ENCODE measurements around the gene APOM. TPM values are rescaled to one million over a fixed set of nuclear protein-coding genes. Genes with fewer than 3 reads are reported as not detected.

The APOM gene
- total RNA-seq, 4 donors from 2014 or later: 1.8 to 7.9 (median 2.4) TPM

DNA sequence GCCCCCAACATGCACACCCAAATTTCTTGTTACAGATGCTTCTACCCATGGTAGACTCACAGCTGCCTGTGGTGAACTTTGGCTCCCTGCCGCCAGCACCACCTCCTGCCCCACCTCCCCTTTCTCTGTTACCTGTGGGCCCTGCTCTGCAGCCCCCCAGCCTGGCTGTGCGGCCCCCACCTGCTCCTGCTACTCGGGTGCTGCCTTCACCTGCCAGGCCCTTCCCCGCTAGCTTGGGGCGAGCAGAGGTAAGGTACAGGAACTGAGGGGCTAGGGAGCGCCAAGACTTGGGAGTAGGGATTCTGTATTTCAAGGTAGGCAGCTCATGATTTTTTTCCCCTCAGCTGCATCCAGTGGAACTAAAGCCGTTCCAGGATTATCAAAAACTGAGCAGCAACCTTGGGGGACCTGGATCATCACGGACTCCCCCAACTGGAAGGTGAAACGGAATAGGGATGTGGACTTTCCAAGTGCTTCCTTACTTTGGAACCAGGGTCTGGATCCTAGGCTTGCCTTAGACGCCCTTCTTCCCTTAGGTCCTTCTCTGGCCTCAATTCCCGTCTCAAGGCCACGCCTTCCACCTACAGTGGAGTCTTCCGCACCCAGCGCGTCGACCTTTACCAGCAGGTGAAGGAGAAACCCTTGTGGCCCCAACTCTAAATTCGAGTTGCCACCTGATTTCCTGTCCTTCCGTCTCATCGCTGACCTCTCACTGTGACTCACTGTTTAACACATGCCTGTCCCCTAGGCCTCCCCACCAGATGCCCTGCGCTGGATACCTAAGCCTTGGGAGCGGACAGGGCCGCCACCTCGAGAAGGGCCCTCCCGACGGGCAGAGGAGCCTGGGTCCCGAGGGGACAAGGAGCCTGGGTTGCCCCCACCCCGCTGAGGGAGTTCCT, 18.7 kb upstream of the APOM start:
- intact Hi-C loops (cut with DNase I; ENCODE audit: low total_unique reads): no loop called here
- no peak for DNase-seq
- in situ Hi-C loops (cut with MboI; ENCODE audit: low sequenced_read_pairs in 4 of 4): no loop called here
- Histone ChIP-seq H3K4me3 (no peak overlapping the region), H3K36me3 (peaks cover 7 to 96% of the 10 kb centered on the region in 2 donors), H3K27ac (peak overlapping the region in 1 of 4 donors; percentile 31), H3K4me1 (no peaks in the 10 kb centered on the region), H3K9me3 (no peaks in the 10 kb centered on the region), H3K27me3 (no peaks in the 10 kb centered on the region)
- TF ChIP-seq POLR2A (IDR thresholded peaks at IDR 0.05): no peak
- no peak for TF ChIP-seq CTCF (IDR thresholded peaks at IDR 0.05 in 4 of 5, conservative IDR thresholded peaks at IDR 0.05 in 1 of 5)
- no peak for ATAC-seq

DNA sequence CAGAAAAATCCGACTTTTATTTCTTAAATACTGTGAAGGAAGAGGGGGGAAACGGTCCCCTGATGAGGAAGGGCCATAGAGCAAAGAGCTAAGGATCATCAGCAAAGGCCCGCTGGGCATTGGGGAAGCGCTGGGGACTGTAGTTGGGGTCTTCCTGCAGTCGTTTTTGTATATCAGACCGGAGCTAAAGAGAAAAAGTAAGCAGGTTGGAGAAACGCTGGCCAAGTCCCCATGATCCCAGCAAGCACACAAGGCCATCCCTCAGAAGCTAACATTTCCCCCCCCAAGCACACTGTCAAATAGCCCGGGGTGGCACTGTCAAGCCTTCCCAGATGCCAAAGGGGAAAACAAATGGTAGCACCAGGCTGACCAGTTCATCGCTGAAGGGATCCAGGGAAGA, 16.7 kb upstream of the APOM start:
- TF ChIP-seq POLR2A (IDR thresholded peaks at IDR 0.05) (no peak), CTCF (IDR thresholded peaks at IDR 0.05 in 4 of 5, conservative IDR thresholded peaks at IDR 0.05 in 1 of 5) (no peak)
- H3K36me3 ChIP-seq: peaks cover 7 to 91% of the 10 kb centered on the region in 2 donors
- ATAC-seq (peak in 1 of 2 donors; percentile 16), DNase-seq (no peak)
- no peaks in the 10 kb centered on the region for H3K9me3 ChIP-seq
- intact Hi-C loops (cut with DNase I; ENCODE audit: low total_unique reads): no loop called here
- peak overlapping the region in 1 of 4 donors; percentile 42 for H3K27ac ChIP-seq
- no peaks in the 10 kb centered on the region for H3K4me1 ChIP-seq
- no peak overlapping the region for H3K4me3 ChIP-seq
- in situ Hi-C loops (cut with MboI; ENCODE audit: low sequenced_read_pairs in 4 of 4): no loop called here
- H3K27me3 ChIP-seq: no peaks in the 10 kb centered on the region

DNA sequence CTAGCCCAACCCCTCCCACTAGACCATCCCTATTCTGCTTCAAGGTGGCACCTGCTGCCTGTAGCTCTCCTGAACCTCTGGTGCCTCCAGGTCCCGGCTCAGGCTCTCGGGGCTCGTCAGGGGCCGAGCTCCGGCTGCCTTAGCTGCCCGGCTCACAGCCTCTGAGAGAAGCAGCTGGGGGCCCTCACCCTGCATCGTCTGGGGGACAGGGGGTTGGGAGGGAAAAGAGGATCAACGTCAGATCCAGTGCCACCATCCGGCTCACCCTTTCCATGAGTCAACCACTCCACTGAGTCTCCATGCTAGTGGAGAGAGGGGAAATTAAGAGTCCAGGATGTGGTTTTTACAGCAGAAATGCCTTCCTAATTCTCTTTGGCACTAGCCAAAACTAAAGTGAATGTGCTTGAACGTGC, 16.2 kb upstream of the APOM start:
- TF ChIP-seq POLR2A (IDR thresholded peaks at IDR 0.05) (no peak), CTCF (IDR thresholded peaks at IDR 0.05 in 4 of 5, conservative IDR thresholded peaks at IDR 0.05 in 1 of 5) (no peak)
- Histone ChIP-seq H3K4me1 (no peaks in the 10 kb centered on the region), H3K4me3 (no peak overlapping the region), H3K27me3 (no peaks in the 10 kb centered on the region), H3K36me3 (peaks cover 7 to 91% of the 10 kb centered on the region in 2 donors), H3K27ac (peak overlapping the region in 1 of 4 donors; percentile 42), H3K9me3 (no peaks in the 10 kb centered on the region)
- intact Hi-C loops (cut with DNase I; ENCODE audit: low total_unique reads) (no loop called here), in situ Hi-C loops (cut with MboI; ENCODE audit: low sequenced_read_pairs in 4 of 4) (no loop called here)
- no peak for DNase-seq
- no peak for ATAC-seq

DNA sequence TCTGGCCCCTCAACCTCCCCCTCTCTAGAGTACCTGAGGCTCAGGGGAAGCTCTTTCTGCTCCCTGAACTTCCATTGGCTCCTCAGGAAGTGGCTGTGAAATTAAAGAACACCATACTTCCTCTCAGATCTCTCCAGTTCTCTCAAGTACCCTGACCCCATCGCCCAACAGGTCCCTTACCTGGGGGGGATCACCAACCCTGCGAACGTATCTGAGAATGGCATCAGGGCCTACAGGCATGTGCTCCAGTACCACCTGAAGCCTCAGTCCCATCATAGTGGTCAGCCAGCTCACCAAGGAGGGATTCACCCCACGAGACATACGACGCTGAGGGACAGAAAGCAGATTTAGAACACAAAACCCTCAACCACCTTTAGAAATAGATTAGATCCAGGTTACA, 15.1 kb upstream of the APOM start:
- intact Hi-C loops (cut with DNase I; ENCODE audit: low total_unique reads) (no loop called here), in situ Hi-C loops (cut with MboI; ENCODE audit: low sequenced_read_pairs in 4 of 4) (no loop called here)
- no peak overlapping the region for H3K27ac ChIP-seq
- H3K9me3 ChIP-seq: no peaks in the 10 kb centered on the region
- no peak for DNase-seq
- H3K27me3 ChIP-seq: no peaks in the 10 kb centered on the region
- no peak overlapping the region for H3K4me3 ChIP-seq
- TF ChIP-seq POLR2A (IDR thresholded peaks at IDR 0.05) (no peak), CTCF (IDR thresholded peaks at IDR 0.05 in 4 of 5, conservative IDR thresholded peaks at IDR 0.05 in 1 of 5) (no peak)
- H3K36me3 ChIP-seq: peaks cover 7 to 91% of the 10 kb centered on the region in 2 donors
- no peaks in the 10 kb centered on the region for H3K4me1 ChIP-seq
- ATAC-seq: no peak
